IPS-20b (cell line): ENCODE results near the gene SAP30BP.

ENCODE experiments used
- H3K27ac ChIP-seq: one replicate; pipeline ENCODE4 v1.5.1; 2013; ENCODE audit warnings: low read length
- H3K27me3 ChIP-seq: 2 replicates; pipeline ENCODE4 v1.6.1; 2013; ENCODE audit warnings: mild to moderate bottlenecking, low read length, inconsistent platforms; ENCODE audit not compliant: insufficient read depth
- H3K36me3 ChIP-seq: 2 replicates; pipeline ENCODE4 v1.6.1; 2013; ENCODE audit warnings: low read depth, mild to moderate bottlenecking, inconsistent platforms, low read length, moderate library complexity; ENCODE audit not compliant: insufficient read depth
- H3K4me1 ChIP-seq: 2 replicates; pipeline ENCODE4 v1.6.1; 2013; ENCODE audit warnings: mild to moderate bottlenecking, control low read depth, inconsistent platforms, low read length, moderate library complexity; ENCODE audit not compliant: insufficient read depth
- H3K4me3 ChIP-seq: 2 replicates; pipeline ENCODE4 v1.5.1; 2013; ENCODE audit warnings: mild to moderate bottlenecking, low read length, inconsistent platforms
- H3K9ac ChIP-seq: 2 replicates; pipeline ENCODE4 v1.6.1; 2013; ENCODE audit warnings: low read depth, mild to moderate bottlenecking, inconsistent platforms, low read length, moderate library complexity
- H3K9me3 ChIP-seq: 2 replicates; pipeline ENCODE4 v1.6.1; 2013; ENCODE audit warnings: mild to moderate bottlenecking, low read depth, low read length, inconsistent platforms; ENCODE audit not compliant: insufficient read depth

Gene SAP30BP

DNA sequence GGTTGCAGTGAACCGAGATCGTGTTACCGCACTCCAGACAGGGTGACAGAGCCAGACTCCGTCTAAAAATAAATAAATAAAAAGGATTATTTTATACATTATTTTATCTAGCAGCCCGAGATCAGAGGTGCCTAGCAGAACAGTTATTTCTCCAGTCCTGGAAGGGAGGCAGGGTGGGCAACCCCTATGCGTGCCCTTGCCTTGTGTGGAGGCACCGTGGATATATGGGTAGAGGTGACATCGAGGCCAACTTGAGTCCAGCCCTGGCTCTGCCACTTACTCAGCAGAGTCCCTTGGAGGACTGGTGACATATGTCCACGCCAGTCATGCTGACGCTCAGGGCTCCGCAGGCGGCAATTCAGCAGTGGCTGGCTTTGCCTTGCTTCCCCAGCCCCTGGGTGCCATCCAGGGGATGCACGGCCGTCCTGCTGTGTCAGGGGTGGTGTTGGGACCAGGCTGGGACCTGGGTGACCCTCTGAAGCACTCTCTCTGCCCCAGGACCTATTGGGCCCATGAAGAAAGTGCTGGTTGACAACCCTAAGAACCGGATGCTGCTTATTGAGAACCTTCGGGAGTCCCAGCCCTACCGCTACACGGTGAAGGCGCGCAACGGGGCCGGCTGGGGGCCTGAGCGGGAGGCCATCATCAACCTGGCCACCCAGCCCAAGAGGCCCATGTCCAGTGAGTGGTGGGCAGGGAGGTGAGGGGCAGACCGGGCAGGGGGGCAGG is 84.7 kb downstream of the SAP30BP start:
- Histone ChIP-seq H3K9me3 (no peaks in the 10 kb centered on the region), H3K4me3 (no peak overlapping the region), H3K27me3 (peaks cover 20% of the 10 kb centered on the region; the same call in 1 of the 2 replicates), H3K36me3 (no peaks in the 10 kb centered on the region), H3K27ac (no peak overlapping the region), H3K9ac (no peak overlapping the region), H3K4me1 (no peaks in the 10 kb centered on the region)

DNA sequence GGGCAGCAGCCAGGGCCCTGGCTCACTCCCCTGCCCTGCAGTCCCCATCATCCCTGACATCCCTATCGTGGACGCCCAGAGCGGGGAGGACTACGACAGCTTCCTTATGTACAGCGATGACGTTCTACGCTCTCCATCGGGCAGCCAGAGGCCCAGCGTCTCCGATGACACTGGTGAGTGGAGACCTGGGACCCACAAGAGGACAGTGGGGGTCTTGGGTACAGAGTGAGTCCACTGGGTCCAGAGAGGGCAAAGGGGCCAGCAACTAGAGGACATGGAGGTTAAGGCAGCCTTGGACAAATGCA is 85.2 kb downstream of the SAP30BP start:
- Histone ChIP-seq H3K4me3 (no peak overlapping the region), H3K4me1 (no peaks in the 10 kb centered on the region), H3K9ac (no peak overlapping the region), H3K27me3 (peaks cover 20% of the 10 kb centered on the region; the same call in 1 of the 2 replicates), H3K9me3 (no peaks in the 10 kb centered on the region), H3K36me3 (no peaks in the 10 kb centered on the region), H3K27ac (no peak overlapping the region)

GRCh38 chr17:75752802-75753513 is 85.8 kb downstream of the SAP30BP start:
- H3K4me3 ChIP-seq = peak overlapping the region; percentile 39; the same call in 1 of the 2 replicates
- H3K9me3 ChIP-seq = no peaks in the 10 kb centered on the region
- H3K36me3 ChIP-seq = no peaks in the 10 kb centered on the region
- H3K9ac ChIP-seq = no peak overlapping the region; the same call in 1 of the 2 replicates
- H3K4me1 ChIP-seq = no peaks in the 10 kb centered on the region
- H3K27ac ChIP-seq = no peak overlapping the region
- peaks cover 20% of the 10 kb centered on the region; the same call in 1 of the 2 replicates for H3K27me3 ChIP-seq

DNA sequence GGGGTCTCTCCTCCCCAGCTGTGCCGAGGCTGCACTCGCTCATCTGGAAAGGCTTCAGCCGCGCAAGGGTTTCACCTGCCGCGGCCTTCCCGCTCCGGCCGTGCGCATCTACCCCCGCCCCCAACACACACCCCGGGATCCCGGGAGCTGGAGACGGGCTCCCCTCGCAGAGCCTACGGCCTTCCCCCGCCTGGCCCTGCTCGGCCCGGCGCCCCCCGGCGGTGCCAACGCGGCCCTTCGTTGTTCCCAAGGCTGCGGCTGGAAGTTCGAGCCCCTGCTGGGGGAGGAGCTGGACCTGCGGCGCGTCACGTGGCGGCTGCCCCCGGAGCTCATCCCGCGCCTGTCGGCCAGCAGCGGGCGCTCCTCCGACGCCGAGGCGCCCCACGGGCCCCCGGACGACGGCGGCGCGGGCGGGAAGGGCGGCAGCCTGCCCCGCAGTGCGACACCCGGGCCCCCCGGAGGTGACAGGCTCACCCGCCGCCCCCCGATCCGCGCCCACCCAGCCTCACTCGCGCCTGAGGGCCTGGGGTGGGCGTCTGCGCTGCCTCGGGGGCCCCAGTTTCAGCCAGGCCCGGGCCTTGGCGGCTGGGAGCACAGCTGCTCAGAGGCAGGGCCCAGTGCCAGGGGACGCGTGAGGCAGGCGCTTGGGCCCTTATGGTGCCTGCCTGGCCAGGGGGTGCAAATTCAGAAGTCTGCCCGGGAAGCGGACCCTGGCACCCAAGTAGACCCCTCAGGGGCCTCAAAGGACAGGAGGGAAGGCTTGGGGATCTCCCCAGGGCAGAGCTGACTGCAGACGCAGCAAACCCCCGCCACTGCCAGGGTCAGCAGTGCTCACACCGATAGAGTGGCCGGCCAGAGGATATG is 86.6 kb downstream of the SAP30BP start:
- Histone ChIP-seq H3K9me3 (no peaks in the 10 kb centered on the region), H3K27ac (no peak overlapping the region), H3K36me3 (no peaks in the 10 kb centered on the region), H3K4me1 (no peaks in the 10 kb centered on the region), H3K9ac (no peak overlapping the region; the same call in 1 of the 2 replicates), H3K27me3 (peaks cover 20% of the 10 kb centered on the region; the same call in 1 of the 2 replicates), H3K4me3 (peak overlapping the region; percentile 39; the same call in 1 of the 2 replicates)

DNA sequence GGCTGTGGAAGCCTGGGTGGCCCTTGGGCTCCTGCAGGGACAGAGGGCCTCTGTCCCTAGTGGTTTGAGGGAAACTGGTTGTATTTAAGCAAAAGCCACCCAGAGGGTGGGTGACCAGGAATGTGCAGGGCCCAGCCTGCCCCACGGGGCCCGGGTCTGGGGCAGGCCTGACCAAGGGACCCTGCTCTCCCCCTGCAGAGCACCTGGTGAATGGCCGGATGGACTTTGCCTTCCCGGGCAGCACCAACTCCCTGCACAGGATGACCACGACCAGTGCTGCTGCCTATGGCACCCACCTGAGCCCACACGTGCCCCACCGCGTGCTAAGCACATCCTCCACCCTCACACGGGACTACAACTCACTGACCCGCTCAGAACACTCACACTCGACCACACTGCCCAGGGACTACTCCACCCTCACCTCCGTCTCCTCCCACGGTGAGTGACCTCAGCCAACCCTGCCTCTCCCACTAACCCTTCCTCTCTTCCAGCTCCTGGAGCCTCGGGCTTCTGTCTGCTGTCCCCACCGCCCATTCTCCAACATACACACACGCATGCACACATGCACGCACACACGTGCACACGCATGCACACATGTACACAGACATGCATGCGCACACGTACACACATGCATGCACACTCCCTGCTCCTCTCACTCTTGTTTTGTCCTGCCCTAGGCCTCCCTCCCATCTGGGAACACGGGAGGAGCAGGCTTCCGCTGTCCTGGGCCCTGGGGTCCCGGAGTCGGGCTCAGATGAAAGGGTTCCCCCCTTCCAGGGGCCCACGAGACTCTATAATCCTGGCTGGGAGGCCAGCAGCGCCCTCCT is 87.5 kb downstream of the SAP30BP start:
- no peaks in the 10 kb centered on the region for H3K4me1 ChIP-seq
- H3K4me3 ChIP-seq = no peak overlapping the region

DNA sequence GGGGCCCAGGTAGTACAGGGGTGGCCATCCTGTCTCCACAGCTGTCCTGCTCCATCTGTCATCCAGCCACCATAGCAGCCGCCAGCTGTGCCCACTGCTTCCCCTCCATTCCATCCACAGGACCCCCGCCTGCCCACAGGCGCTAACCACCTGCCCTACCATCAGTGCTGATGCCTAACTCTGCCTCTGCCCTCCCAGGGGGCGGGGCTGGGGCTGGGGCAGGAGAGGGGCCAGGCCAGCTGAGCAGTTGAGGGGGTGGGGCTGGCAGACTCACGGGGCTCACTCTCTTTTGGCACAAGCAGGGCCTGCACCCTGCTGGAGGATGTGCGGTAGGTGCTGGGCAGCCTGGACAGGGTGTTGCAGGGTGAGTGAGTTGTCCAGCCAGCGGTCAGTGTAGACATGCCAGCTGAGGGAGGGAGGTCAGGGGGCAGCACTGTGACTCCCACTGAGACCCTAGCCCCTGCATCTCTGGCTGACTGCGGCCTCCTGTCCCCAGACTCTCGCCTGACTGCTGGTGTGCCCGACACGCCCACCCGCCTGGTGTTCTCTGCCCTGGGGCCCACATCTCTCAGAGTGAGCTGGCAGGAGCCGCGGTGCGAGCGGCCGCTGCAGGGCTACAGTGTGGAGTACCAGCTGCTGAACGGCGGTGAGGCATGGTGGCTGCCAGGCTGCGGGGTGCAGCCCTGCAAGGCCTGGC is 88.2 kb downstream of the SAP30BP start:
- no peak overlapping the region for H3K9ac ChIP-seq
- no peaks in the 10 kb centered on the region for H3K9me3 ChIP-seq
- no peak overlapping the region for H3K27ac ChIP-seq
- peaks cover 20% of the 10 kb centered on the region; the same call in 1 of the 2 replicates for H3K27me3 ChIP-seq
- H3K36me3 ChIP-seq = no peaks in the 10 kb centered on the region
- H3K4me1 ChIP-seq = no peaks in the 10 kb centered on the region
- no peak overlapping the region for H3K4me3 ChIP-seq

More for the DNA sequence above, 87.5 kb downstream of the SAP30BP start:
- Histone ChIP-seq H3K27ac (no peak overlapping the region), H3K36me3 (no peaks in the 10 kb centered on the region), H3K9me3 (no peaks in the 10 kb centered on the region), H3K27me3 (peaks cover 20% of the 10 kb centered on the region; the same call in 1 of the 2 replicates), H3K9ac (no peak overlapping the region)

- Histone ChIP-seq H3K27me3 (peaks cover 20% of the 10 kb centered on the region; the same call in 1 of the 2 replicates), H3K36me3 (no peaks in the 10 kb centered on the region), H3K27ac (no peak overlapping the region), H3K4me3 (no peak overlapping the region), H3K9ac (no peak overlapping the region), H3K4me1 (no peaks in the 10 kb centered on the region), H3K9me3 (no peaks in the 10 kb centered on the region)
Observed at GRCh38 chr17:75755990-75756389, 88.9 kb downstream of the SAP30BP start.

GRCh38 chr17:75756451-75757085 is 89.4 kb downstream of the SAP30BP start:
- H3K27me3 ChIP-seq = peaks cover 20% of the 10 kb centered on the region; the same call in 1 of the 2 replicates
- no peak overlapping the region for H3K9ac ChIP-seq
- no peaks in the 10 kb centered on the region for H3K9me3 ChIP-seq
- H3K4me3 ChIP-seq = no peak overlapping the region
- H3K27ac ChIP-seq = no peak overlapping the region
- H3K4me1 ChIP-seq = no peaks in the 10 kb centered on the region
- H3K36me3 ChIP-seq = no peaks in the 10 kb centered on the region

DNA sequence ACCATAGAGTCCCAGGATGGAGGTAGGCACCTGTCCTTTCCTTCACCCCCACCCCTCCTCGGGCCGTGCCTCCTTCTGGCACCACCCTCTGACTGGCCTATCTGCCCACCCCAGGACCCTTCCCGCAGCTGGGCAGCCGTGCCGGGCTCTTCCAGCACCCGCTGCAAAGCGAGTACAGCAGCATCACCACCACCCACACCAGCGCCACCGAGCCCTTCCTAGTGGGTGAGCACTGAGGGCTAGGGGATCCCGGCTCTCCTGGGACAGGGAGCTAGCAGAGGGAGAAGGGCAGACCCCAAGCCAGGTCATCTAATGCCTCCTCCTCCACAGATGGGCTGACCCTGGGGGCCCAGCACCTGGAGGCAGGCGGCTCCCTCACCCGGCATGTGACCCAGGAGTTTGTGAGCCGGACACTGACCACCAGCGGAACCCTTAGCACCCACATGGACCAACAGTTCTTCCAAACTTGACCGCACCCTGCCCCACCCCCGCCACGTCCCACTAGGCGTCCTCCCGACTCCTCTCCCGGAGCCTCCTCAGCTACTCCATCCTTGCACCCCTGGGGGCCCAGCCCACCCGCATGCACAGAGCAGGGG is 90.0 kb downstream of the SAP30BP start:
- no peaks in the 10 kb centered on the region for H3K9me3 ChIP-seq
- H3K9ac ChIP-seq = no peak overlapping the region
- H3K27me3 ChIP-seq = peaks cover 20% of the 10 kb centered on the region; the same call in 1 of the 2 replicates
- H3K36me3 ChIP-seq = no peaks in the 10 kb centered on the region
- no peak overlapping the region for H3K4me3 ChIP-seq
- no peak overlapping the region for H3K27ac ChIP-seq
- no peaks in the 10 kb centered on the region for H3K4me1 ChIP-seq
